Stimulated activated CD4-positive, alpha-beta T cell treated with anti-CD3 and anti-CD28 coated beads, Interleukin-1b, Interleukin-23, amount 100 ng/mL, for 4 hours (primary cell): ENCODE measurements around the gene SLC45A2.

ENCODE experiments used
- DNase-seq, 2 donors: peaks; one replicate each; pipeline ENCODE4 v3.0.0-alpha.2; 2020; ENCODE audit warnings: low read depth in 2 of 2

The SLC45A2 gene

GRCh38 chr5:34007621-34008600 is 23.4 kb upstream of the SLC45A2 start, which contains the start of gene AMACR:
Gene AMACR, minus strand, starts transcription at chr5:34008050. Its CDS starts 31 bp downstream, at chr5:34008019.
- DNase-seq = peak; percentile 84 to 88

- DNase-seq = no peak
Measured at GRCh38 chr5:34007201-34007620, 22.7 kb upstream of the SLC45A2 start.

GRCh38 chr5:34005681-34006080 is 21.2 kb upstream of the SLC45A2 start:
- DNase-seq = no peak

GRCh38 chr5:34005211-34005610 is 20.7 kb upstream of the SLC45A2 start:
- no peak for DNase-seq

- no peak for DNase-seq
Measured at GRCh38 chr5:34003941-34004340, 19.4 kb upstream of the SLC45A2 start.

- DNase-seq = no peak
Measured at GRCh38 chr5:34002629-34003328, 18.3 kb upstream of the SLC45A2 start.

- DNase-seq = no peak
Measured at GRCh38 chr5:34001241-34001841, 16.8 kb upstream of the SLC45A2 start.

- no peak for DNase-seq
Measured at GRCh38 chr5:33999978-34000377, 15.5 kb upstream of the SLC45A2 start.

- peak in 1 of 2 donors; percentile 8 for DNase-seq
Measured at GRCh38 chr5:33997331-33997983, 13.0 kb upstream of the SLC45A2 start.

- DNase-seq = no peak
Measured at GRCh38 chr5:33995865-33996264, 11.4 kb upstream of the SLC45A2 start.

GRCh38 chr5:33994845-33995244 is 10.4 kb upstream of the SLC45A2 start:
- no peak for DNase-seq

- no peak for DNase-seq
Measured at GRCh38 chr5:33992864-33993263, 8.4 kb upstream of the SLC45A2 start.

GRCh38 chr5:33985447-33985846 is 954 bp upstream of the SLC45A2 start:
- DNase-seq = no peak

- DNase-seq = no peak
Measured at GRCh38 chr5:33984178-33984577, 315 bp downstream of the SLC45A2 start.

- DNase-seq = no peak
Measured at GRCh38 chr5:33981408-33982162, 2.9 kb downstream of the SLC45A2 start.

GRCh38 chr5:33980030-33980429 is 4.5 kb downstream of the SLC45A2 start:
- no peak for DNase-seq

- DNase-seq = no peak
Measured at GRCh38 chr5:33978306-33978705, 6.2 kb downstream of the SLC45A2 start.

GRCh38 chr5:33976307-33976706 is 8.2 kb downstream of the SLC45A2 start:
- DNase-seq = no peak

GRCh38 chr5:33975852-33976251 is 8.6 kb downstream of the SLC45A2 start:
- DNase-seq = no peak

GRCh38 chr5:33973271-33973670 is 11.2 kb downstream of the SLC45A2 start:
- DNase-seq = no peak
